GM12892 (cell line): ENCODE measurements around the gene PER3.
"Not testable (repeated sequence)": the region's sequence is repeated elsewhere in the genome, so short reads cannot be mapped to it uniquely, and the experiment has no call there.

Source experiments
- DNase-seq: peaks from one replicate; pipeline ENCODE4 v3.0.0; 2011; ENCODE audit not compliant: insufficient read length
- FAIRE-seq: peaks from 2 replicates; lab custom pipeline; 2011; peaks lifted over from hg19 to GRCh38; lab: Jason Lieb, UNC
- POLR2A ChIP-seq: IDR thresholded peaks from 2 replicates; pipeline ENCODE4 v1.6.1; 2011; ENCODE audit warnings: low read depth, low read length, control low read depth
- POLR2AphosphoS5 ChIP-seq: IDR thresholded peaks from 2 replicates; pipeline ENCODE4 v1.6.1; 2011; ENCODE audit warnings: low read depth, low read length, control low read depth
- TAF1 ChIP-seq: IDR thresholded peaks from 2 replicates; pipeline ENCODE4 v1.6.1; 2011; ENCODE audit warnings: low read depth, mild to moderate bottlenecking, control low read depth, low read length, borderline replicate concordance

The PER3 gene

DNA sequence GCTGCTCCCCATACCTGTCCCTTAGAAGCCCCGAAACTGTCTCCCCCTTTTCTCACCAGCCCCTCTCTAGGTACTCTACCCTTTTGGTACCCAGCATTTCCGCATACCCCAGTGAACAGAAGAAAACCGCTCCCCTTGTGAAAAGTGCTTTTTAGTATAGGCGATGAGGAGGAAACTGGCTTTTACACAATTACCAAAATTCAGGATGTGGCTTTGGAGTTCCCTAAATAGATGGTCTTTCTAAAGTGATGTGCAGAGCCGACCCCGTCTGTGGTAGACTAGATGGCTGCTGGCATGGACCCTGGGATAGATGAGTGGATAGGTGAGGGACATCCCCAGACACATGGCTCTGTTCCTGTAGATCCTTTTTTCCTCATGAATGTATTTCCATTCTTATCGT lies 2.6 kb upstream of the PER3 start:
- DNase-seq (no peak), FAIRE-seq (no peak)
- TF ChIP-seq TAF1 (no peak), POLR2AphosphoS5 (no peak), POLR2A (no peak)

DNA sequence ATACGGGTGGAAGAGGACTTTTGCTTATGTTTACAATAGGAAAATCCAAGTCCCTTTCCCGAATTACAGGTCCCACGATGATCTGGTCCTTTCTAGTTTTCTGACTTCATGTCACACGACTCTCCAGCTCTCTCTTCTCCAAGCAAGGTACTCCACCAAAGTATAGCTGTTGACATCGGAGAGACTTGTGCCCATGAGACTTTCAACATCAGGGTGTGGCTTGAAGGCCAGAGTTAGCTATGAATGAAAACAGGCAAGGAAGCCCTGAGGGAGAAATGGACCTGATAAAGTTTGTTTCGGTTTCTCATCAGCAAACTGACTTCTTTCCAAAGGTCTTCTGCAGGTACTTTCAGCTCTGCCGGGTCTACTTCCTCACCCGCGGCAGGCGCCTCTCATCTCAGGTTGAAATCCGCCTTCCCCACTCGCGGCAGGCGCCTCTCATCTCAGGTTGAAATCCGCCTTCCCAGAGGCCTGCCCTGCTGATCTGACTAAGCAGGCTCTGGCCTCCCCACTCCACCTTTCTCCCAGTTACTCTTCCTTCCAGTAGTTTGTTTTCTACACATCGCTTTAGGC lies 2.1 kb upstream of the PER3 start:
- FAIRE-seq (no peak), DNase-seq (no peak)
- TF ChIP-seq POLR2AphosphoS5 = no peak; the same call in 1 of the 2 replicates
- no peak for TF ChIP-seq TAF1

DNA sequence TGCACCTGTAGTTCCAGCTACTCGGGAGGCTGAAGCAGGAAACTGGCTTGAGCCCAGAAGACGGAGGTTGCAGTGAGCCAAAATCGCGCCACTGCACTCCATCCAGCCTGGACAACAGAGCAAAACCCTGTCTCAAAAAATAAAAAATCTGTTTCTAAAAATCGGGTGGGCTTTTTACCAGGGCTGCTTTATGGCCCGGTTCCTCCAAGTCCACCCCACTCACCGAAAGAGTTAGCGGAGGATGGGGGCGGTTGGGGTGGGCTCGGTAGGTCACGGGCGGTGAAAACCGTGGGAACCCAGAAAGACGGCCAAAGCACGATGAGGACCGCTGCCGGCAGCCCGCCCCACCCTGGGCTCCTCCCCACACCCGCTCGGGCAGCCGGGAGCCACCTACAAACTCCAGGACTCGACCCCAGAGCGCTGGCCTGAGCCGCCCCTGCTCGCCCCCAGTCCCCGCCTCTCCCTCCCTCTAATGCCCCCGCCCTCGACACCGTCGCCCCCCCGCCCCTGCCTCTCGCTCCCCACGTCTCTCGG lies 846 bp upstream of the PER3 start:
- TF ChIP-seq TAF1 (no peak), POLR2A (no peak), POLR2AphosphoS5 (no peak)
- FAIRE-seq = peak; percentile 71
- peak; percentile 52 for DNase-seq

DNA sequence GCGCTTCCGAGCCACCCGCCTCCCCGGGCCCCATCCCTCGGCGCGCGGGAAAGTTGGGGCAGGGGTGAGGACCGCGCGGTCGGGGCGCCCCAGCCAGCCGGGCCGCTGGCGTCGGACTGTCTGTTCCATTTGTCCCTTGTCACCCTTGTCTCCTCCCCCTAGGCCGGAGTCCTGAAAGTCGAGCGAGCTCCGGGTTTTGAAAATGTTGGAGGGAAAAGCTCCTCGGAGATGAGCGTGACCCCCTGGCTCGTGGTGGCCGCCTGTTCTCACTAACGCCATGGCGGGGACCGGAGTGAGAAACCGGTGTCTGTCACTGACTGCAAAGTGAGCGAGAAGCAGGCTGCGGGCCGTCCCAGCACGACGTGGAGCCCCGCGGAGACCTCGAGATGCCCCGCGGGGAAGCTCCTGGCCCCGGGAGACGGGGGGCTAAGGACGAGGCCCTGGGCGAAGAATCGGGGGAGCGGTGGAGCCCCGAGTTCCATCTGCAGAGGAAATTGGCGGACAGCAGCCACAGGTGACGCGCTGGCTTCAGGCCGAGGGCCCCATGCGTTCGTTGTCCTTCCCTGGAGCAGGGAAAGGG lies 491 bp downstream of the PER3 start:
- TF ChIP-seq POLR2A = no peak
- no peak for TF ChIP-seq TAF1
- no peak for TF ChIP-seq POLR2AphosphoS5
- DNase-seq = no peak
- FAIRE-seq = no peak

DNA sequence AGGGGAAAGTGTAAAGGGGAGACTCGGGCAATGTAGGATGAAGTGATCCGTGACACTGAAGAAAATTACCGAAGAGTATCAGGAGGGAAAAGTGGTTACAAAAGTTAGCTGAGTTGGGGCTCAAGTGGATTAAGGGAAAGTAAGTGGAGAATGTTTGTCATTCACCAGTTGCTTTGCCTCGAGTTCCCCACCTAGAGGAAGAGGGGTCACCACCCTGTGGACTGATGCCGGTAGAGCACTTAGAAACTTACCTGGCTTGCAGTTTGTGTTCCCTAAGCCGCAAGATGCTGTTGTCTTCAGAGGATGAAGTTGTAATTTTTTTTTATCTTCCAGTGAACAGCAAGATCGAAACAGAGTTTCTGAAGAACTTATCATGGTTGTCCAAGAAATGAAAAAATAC lies 1.0 kb downstream of the PER3 start:
- FAIRE-seq (no peak), DNase-seq (no peak)
- TF ChIP-seq POLR2A (no peak), POLR2AphosphoS5 (no peak), TAF1 (no peak)

DNA sequence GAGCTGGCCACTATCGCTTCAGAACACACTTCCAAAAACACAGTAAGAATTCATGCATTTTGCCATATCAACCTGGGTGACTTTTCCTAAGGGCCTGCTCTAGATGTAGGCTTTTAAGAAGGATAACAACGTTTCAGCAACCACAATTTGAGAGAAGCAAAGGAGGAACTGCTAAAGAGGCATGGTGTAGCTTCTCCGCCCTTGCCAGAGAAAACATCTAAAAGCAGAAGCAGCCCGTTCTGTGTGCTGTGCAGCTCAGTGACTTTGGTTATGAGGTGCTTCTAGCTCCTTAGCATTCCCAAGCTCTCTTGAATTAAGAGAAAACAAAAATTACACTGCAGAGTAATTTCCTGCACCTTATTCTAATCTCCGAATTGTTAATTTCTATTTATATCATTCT lies 2.7 kb downstream of the PER3 start:
- FAIRE-seq (no peak), DNase-seq (no peak)
- TF ChIP-seq TAF1 (no peak), POLR2AphosphoS5 (no peak), POLR2A (no peak)

DNA sequence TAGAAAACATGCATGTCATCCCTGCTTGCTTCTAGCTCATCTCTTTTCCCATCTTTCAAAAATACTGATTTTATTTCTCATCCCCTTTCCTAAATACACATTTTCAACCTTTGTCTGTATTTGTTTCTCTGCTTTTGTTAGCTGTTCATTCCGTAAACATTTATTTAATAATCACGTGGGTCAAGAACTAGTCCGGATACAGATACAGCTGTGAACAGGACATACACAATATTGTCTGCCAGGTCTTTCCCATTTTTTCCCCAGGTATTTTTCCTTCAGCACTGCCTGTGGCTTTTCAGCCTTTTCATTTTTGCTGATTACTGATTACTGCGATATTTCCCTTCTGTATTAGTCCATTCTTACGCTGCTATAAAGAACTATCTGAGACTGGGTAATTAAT lies 5.7 kb downstream of the PER3 start:
- no peak for DNase-seq
- no peak for FAIRE-seq
- TF ChIP-seq POLR2AphosphoS5 (no peak), POLR2A (no peak), TAF1 (no peak)

DNA sequence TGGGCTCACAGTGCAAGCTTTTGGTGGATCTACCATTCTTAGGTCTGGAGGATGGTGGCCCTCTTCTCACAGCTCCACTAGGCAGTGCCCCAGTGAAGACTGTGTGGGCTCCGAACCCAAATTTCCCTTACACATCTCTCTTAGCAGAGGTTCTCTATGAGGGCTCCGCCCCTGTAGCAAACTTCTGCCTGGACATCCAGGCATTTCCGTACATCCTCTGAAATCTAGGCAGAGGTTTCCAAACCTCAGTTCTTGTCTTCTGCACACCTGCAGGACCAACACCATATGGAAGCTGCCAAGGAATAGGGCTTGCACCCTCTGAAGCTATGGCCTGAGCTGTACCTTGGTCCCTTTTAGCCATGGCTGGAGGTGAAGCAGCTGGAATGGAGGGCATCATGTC lies 6.9 kb downstream of the PER3 start:
- DNase-seq, FAIRE-seq: not testable (repeated sequence)

DNA sequence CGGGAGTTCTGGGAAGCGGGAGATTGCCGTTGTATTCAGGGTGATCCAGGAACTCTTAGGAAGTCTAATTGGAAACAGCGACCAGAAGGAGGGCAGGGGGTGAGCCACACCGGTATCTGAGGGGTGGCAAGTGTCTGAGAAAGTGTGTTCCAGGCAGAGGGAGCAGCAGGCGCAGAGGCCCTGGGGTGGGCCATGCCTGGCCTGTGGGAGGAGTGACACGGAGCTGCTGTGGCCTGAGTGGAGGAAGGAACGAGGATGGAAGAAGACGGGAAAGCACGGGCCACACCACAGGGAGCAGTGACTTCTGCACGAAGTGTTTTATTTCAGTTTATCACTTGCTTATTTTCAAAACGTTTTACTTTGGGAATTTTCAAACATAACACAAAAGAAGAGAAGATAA lies 11.3 kb downstream of the PER3 start:
- FAIRE-seq = no peak
- no peak for DNase-seq
- no peak for TF ChIP-seq POLR2A
- TF ChIP-seq TAF1 = no peak
- no peak for TF ChIP-seq POLR2AphosphoS5

DNA sequence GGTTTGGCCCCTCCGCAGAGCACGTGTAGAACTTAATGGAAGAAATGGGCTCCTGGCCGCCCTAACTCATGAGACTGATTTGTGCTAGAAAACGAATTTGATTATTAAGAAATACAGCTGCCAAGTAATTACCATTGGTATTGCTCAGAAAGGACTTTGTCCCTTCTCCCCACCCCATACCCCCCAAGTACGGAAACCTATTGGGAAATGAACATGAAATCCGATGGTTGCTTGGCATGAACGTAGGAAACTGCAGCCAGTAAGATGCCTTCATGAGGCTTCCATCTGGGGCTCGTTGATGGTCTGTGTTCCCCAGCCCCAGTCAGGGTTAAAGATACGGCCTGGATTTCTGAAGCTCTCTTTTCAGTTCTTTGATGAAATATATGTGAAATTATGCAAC lies 21.4 kb downstream of the PER3 start:
- FAIRE-seq (no peak), DNase-seq (no peak)
- TF ChIP-seq TAF1 (no peak), POLR2AphosphoS5 (no peak), POLR2A (no peak)

DNA sequence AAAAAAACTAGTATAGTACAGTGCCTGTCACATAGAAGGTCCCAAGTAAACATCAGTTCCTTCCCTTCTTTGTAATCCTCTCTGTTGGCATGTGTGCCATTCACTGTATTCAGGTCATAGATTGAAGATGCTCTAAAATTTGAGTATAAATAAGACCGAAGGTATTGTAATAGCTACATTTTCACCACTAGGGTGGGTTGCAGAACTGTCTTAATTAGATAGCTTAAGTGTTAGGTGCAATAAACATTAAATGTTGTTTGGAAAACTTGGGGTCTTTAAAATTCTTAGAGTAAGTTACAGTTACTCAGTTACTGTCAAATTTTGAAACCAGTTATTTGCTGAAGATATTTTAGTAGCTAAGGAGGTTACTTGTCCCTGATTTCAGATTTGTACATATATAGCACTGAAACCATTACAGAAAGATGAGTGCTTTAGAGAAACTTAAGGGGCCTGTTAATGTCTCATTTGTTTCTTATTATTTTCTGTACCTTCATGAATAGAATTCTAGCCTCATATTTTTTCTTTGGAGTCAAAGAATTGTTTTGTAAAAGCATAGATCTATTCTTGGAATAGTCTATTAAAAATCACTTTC lies 24.3 kb downstream of the PER3 start:
- FAIRE-seq (no peak), DNase-seq (no peak)
- TF ChIP-seq POLR2A = no peak
- no peak for TF ChIP-seq POLR2AphosphoS5
- TF ChIP-seq TAF1 = no peak

DNA sequence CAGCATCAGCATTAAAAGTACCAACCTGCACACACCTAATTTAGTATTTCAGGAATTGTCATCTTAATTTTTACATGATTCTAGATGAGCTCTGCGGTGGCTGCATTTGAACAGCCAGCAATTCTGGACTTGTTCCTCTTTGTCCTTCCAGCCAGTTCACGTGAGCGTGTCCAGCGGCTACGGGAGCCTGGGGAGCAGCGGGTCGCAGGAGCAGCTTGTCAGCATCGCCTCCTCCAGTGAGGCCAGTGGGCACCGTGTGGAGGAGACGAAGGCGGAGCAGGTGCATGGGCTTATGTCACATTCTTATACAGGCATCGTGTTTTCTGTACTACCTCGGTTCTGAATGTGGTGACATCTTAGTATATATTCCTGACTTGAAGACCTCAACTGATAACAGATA lies 25.7 kb downstream of the PER3 start:
- TF ChIP-seq TAF1 = no peak
- no peak for TF ChIP-seq POLR2A
- TF ChIP-seq POLR2AphosphoS5 = no peak
- DNase-seq = no peak
- no peak for FAIRE-seq

DNA sequence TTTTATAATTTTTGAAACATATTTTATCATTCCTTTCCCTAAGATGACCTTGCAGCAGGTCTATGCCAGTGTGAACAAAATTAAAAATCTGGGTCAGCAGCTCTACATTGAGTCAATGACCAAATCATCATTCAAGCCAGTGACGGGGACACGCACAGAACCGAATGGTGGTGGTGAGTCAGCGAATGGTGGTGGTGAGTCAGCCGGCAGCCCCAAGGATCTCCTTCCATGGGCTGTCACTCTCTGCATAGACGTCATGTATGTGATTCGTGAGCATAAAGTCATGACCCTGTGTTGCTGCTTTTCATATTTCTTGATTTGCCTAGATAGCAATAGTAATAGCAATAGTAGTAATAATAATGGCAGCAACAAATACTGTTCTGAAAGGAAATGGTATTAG lies 26.3 kb downstream of the PER3 start:
- FAIRE-seq (no peak), DNase-seq (no peak)
- TF ChIP-seq POLR2AphosphoS5 (no peak), TAF1 (no peak), POLR2A (no peak)
